ENCODE measurements around the gene GTSE1. TPM values are rescaled to one million over a fixed set of nuclear protein-coding genes. Genes with fewer than 3 reads are reported as not detected.

The GTSE1 gene
- total RNA-seq = 8.4 and 8.6 TPM in 2 replicates

GRCh38 chr22:46296257-46297150 is at the start of gene GTSE1:
Gene GTSE1, plus strand, starts transcription at chr22:46296870. Its CDS starts 531 bp downstream, at chr22:46297401.

GRCh38 chr22:46250035-46250782 is 46.5 kb upstream of the GTSE1 start, which contains the start of gene CDPF1:
Gene CDPF1, minus strand, starts transcription at chr22:46250293. Its CDS starts 2,009 bp downstream, at chr22:46248284.

GRCh38 chr22:46263216-46263590 is 33.5 kb upstream of the GTSE1 start, which contains the start of gene PKDREJ:
Gene PKDREJ, minus strand, starts transcription at chr22:46263343. Its CDS starts 21 bp downstream, at chr22:46263322.

GRCh38 chr22:46267431-46268279 is 29.0 kb upstream of the GTSE1 start, which contains the start of gene TTC38:
Gene TTC38, plus strand, starts transcription at chr22:46268008. Its CDS starts 32 bp downstream, at chr22:46268040.

GRCh38 chr22:46335201-46336118 is 38.8 kb downstream of the GTSE1 start, which contains the start of gene TRMU:
Gene TRMU, plus strand, starts transcription at chr22:46335714. Its CDS starts 51 bp downstream, at chr22:46335765.

Other genes starting within 250 kb of the GTSE1 start
- 27.0 and 29.5 TPM in 2 replicates for gene PPARA, start 146.3 kb upstream of the GTSE1 start, total RNA-seq
- gene CDPF1, start 46.6 kb upstream of the GTSE1 start, total RNA-seq = 9.1 and 11.2 TPM in 2 replicates
- gene PKDREJ, start 33.5 kb upstream of the GTSE1 start, total RNA-seq = under 0.01 and 0.11 TPM in 2 replicates
- gene TTC38, start 28.9 kb upstream of the GTSE1 start, total RNA-seq = 29.5 and 31.0 TPM in 2 replicates
- 22.2 and 23.1 TPM in 2 replicates for gene TRMU, start 38.8 kb downstream of the GTSE1 start, total RNA-seq
- 10.7 and 14.9 TPM in 2 replicates for gene CELSR1, start 240.8 kb downstream of the GTSE1 start, total RNA-seq

Data from articular chondrocyte of knee joint (primary cell).